Right cardiac atrium (tissue), 5 donors: ENCODE measurements around the gene RNU7-1. TPM values are rescaled to one million over a fixed set of nuclear protein-coding genes. Genes with fewer than 3 reads are reported as not detected.

ENCODE experiments used
- ATAC-seq, 2 donors: fragments of 200-7000 bp; cut with Tn5 transposase; one replicate each; pipeline versions ENCODE4 v1.8.0 to v1.9.1; 2020; ENCODE audit warnings: moderate library complexity in 2 of 2, mild to moderate bottlenecking in 1 of 2
- DNase-seq, 3 donors: peaks; one replicate each; pipeline ENCODE4 v3.0.0-alpha.2; 2020
- H3K27ac ChIP-seq: one replicate; pipeline ENCODE4 v1.5.1; 2013; ENCODE audit warnings: mild to moderate bottlenecking, low read length, control low read depth, moderate library complexity
- H3K27me3 ChIP-seq: one replicate; pipeline ENCODE4 v1.6.1; 2013; ENCODE audit not compliant: control insufficient read depth, insufficient read depth
- H3K4me1 ChIP-seq: one replicate; pipeline ENCODE4 v1.6.1; 2013; ENCODE audit warnings: low read length; ENCODE audit not compliant: control insufficient read depth, insufficient read depth
- H3K4me3 ChIP-seq: one replicate; pipeline ENCODE4 v1.5.1; 2013; ENCODE audit warnings: low read length, control low read depth
- H3K9me3 ChIP-seq: one replicate; pipeline ENCODE4 v1.6.1; 2013; ENCODE audit warnings: low read length; ENCODE audit not compliant: control insufficient read depth
- WGBS: extraction: QIAGEN DNeasy Blood & Tissue Kit; methylation state at CpG from one replicate; pipeline ENCODE4 v1.1.7; 2013; 5-methylcytosine and 5-hydroxymethylcytosine counted together
- intact Hi-C, 4 donors: fragments of 100-400 bp; cut with DNase I; formaldehyde crosslinking; loops; one replicate each; pipeline versions ENCODE4 v1.11.0 to v1.14.0; 2022 to 2023
- polyA plus RNA-seq: library from polyadenylated mRNA; stranded (reverse); fragments of 200-250 nt; gene quantifications from one replicate; pipeline ENCODE4 v1.2.3, GENCODE V29; 2013
- total RNA-seq, 4 donors: library from RNA; stranded (reverse); fragmentation: NEBNext Ultra II Directional; extraction: Animal tissue kit (Norgen Biotek cat#: 25700); gene quantifications; one replicate each; pipeline ENCODE4 v1.2.1, GENCODE V29; 2021
- donor health status: healthy with polysubstance abuse.
- donor health status: DM: no; HTN: yes; CAD: no.
- donor health status: DM: no; HTN: no; CAD: no.
- donor health status: DM: no; HTN: yes; CAD: no; lungs with severe emphysema.
- donor health status: DM: yes; HTN: yes; CAD: no.

RNU7-1 gene
- total and polyA plus RNA-seq, 5 donors: not detected

DNA sequence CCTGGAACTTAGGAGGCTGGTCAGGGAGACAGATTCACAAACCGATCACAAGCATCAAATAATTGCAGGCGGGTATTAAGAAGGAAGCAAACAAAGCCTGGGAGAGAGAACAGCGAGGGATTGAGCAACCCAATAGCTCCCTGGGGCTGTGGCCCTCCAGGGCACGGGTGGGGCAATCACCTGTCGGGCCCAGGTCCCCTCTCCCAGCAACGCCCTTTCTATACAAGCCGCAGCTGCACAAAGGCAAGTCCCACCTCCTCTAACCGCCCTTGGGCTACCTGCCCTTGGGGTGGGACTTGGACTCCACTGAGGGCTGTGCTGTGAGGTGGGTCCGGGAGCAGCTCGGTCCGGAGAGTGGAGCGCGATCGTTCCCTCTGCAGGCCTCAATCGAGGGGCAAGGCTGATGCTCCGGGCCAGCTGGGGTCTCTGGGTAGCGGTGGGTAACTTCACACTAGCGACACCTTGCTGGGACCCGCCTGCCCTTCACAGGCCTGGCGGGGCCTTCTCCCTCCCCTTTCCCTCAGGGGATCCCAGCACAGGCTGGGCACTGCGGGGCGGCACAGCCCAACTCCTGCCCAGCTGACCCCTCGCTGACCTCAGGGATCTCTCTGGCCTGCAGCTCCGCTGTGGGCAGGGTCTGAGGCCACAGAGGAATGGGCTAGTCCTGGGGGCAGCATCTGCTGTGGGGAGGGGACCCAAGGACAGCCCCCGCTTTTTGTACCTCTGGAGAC lies 18.8 kb downstream of the RNU7-1 start:
- H3K4me3 ChIP-seq: no peak overlapping the region
- peak in 2 of 3 donors; percentile 55 to 61 for DNase-seq
- WGBS: 68% methylated on average over 25 of the region's 25 CpGs
- peaks cover 5% of the 10 kb centered on the region for H3K4me1 ChIP-seq
- H3K9me3 ChIP-seq: no peaks in the 10 kb centered on the region
- no peaks in the 10 kb centered on the region for H3K27me3 ChIP-seq
- ATAC-seq: no peak
- intact Hi-C loops: no loop called here
- H3K27ac ChIP-seq: peak overlapping the region; percentile 1

DNA sequence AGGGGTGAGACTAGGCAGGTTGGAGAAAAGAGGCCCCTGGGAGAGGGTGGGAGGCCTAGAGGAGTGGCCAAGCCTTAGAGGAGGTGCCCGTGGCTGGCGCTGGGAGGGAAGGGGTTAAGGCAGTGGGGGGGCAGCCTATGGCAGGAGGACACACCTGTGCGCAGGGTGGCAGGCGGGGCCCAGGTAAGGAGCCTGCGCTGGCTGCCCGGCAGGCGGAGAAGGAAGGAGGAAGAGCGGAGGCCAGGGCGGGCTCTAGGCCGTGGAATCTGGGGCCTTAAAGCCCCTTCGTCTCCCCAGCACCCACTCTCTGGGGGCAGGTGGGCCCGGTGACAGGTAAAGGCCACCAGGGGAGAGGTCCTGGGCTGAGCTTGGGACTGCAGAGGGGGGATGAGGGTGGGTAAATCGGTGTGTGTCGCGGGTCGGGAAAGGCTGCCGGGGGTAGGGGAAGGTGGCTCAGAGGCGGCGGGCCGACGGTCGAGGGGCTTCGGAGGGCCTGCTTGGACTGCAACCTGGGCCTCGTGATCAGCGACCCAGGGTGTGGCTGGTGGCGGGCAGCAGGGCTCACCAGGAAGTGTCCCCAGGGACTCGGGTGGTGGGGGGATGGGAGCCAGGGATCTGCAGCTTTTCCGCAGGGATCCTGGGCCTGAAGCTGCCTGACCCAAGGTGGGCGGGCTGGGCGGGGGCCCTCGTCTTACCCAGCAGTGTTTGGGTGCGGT lies 19.6 kb downstream of the RNU7-1 start:
- DNase-seq (peak in 2 of 3 donors; percentile 66 to 75), ATAC-seq (peak in 1 of 2 donors; percentile 8)
- 81% methylated on average over 32 of the region's 32 CpGs for WGBS
- Histone ChIP-seq H3K27ac (no peak overlapping the region), H3K9me3 (no peaks in the 10 kb centered on the region), H3K4me3 (no peak overlapping the region), H3K4me1 (peaks cover 5% of the 10 kb centered on the region), H3K27me3 (no peaks in the 10 kb centered on the region)
- intact Hi-C loops: no loop called here

DNA sequence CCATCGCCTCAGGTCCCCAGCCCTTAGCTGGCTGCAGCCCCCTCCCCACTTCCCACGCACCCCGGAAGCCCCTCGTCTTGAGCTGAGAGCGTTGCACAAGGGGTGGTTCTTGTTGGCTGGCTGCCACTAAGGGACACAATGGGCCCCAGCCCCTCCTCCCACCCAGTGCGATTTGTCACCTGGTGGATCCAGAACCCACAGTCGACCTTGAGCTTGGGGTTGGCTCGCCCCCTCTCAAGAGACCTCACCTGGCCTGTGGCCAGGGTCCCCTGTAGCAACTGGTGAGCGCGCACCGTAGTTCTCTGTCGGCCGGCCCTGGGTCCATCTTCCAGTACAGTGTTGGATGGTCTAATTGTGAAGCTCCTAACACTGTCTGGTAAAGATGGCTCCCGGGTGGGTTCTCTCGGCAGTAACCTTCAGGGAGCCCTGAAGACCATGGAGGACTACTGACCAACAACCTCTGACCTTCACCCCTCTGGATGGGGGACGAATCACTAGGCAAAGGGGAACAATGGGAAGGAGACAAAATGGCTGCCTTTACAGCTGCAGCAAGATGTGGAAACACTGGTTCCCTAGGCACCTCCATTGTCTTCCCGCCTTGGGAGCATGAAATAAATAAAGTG lies 20.3 kb downstream of the RNU7-1 start:
- Histone ChIP-seq H3K9me3 (no peaks in the 10 kb centered on the region), H3K4me1 (peaks cover 5% of the 10 kb centered on the region), H3K27ac (no peak overlapping the region), H3K27me3 (no peaks in the 10 kb centered on the region), H3K4me3 (no peak overlapping the region)
- WGBS: 77% methylated on average over 17 of the region's 17 CpGs
- intact Hi-C loops: loop anchor here in 1 of 4 donors (2.0 kb wide), 1 partner anchor 19 kb away; the partner anchor contains the start of gene C12orf57
- peak in 1 of 3 donors; percentile 74 for DNase-seq
- ATAC-seq: no peak

DNA sequence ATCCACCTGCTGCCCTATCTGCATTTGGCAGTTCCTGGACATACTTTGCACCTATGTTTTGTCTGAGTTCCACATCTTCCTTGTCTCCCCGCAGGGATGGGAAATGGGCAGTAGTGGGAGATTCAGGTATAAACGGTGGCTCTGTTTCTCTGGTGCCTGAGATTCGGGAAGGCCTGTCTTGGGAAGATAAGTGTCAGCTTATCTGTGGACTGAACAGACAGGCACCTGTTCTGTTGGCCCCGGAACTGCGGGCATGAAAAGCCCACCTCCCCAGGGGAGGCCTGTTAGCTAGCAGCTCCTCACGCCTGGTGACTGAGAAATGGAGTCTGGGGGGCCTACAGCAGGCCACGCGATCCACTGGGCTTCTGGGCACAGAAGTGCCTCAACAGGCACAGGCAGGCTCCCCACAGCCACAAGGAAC lies 21.0 kb downstream of the RNU7-1 start:
- Histone ChIP-seq H3K4me3 (no peak overlapping the region), H3K27me3 (no peaks in the 10 kb centered on the region), H3K27ac (peak overlapping the region; percentile 59), H3K4me1 (peaks cover 7% of the 10 kb centered on the region), H3K9me3 (no peaks in the 10 kb centered on the region)
- no peak for ATAC-seq
- WGBS: 70% methylated on average over 8 of the region's 8 CpGs
- no peak for DNase-seq
- intact Hi-C loops: loop anchor here in 1 of 4 donors (2.0 kb wide), 1 partner anchor 20 kb away; the partner anchor contains the start of gene C12orf57

DNA sequence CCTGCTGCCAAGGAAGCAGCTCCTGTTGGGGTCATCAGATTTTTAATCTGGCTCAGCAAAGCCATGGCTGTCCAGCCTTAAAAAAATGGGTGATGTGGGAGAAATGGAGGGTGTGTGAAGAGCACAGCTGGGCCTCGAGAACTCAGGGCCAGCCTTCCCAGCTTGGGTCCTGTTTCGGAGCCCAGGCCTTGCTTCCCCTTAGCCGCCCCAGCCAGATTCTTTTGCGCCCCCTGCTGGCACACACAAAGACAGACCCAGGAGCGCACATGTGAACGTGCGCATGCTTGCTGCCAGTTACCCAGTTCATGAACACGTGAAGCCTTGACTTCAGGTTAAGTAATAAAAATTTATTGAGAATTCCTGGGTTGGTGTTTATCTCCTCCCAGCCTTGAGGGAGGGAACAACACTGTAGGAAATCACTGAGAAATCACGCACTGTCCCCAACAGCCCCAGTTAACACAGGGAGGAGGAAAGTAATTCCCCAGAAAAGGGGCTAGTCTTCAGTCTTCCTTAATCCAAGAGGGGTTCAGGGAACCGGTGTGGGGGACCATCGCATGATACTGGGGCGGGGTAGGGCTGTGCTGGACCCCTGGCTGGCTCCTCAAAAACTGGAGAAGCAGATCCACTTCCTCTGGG lies 21.5 kb downstream of the RNU7-1 start:
- Histone ChIP-seq H3K4me1 (peaks cover 7% of the 10 kb centered on the region), H3K9me3 (no peaks in the 10 kb centered on the region), H3K27ac (peak overlapping the region; percentile 59), H3K4me3 (no peak overlapping the region), H3K27me3 (no peaks in the 10 kb centered on the region)
- peak; percentile 65 to 66 for ATAC-seq
- 20% methylated on average over 12 of the region's 12 CpGs for WGBS
- intact Hi-C loops: loop anchor here in 1 of 4 donors (2.0 kb wide), 1 partner anchor 20 kb away; the partner anchor contains the start of gene C12orf57
- peak; percentile 87 to 93 (median 91) for DNase-seq

DNA sequence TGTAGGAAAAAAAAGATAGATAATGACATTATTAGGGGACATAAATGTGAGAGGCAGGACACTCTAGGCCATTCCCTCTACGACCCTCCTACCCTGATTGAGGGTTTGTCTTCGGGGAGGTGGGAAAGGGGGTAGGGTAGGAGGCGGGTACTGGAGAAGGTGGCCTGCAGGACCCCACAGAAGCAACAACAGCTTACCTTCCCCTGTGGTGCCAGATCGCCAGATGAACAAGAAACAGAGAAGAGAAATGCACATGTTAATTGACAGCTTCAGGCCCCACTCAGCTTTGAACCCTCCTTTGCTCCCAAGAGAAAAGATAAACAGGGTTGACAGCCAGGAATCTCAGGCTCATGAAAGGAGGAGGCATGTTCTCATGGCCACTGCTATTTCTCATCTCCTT lies 22.1 kb downstream of the RNU7-1 start:
- peak in 1 of 3 donors; percentile 18 for DNase-seq
- WGBS: 82% methylated on average over 4 of the region's 4 CpGs
- intact Hi-C loops: loop anchor here in 1 of 4 donors (2.0 kb wide), 1 partner anchor 21 kb away; the partner anchor contains the start of gene C12orf57

DNA sequence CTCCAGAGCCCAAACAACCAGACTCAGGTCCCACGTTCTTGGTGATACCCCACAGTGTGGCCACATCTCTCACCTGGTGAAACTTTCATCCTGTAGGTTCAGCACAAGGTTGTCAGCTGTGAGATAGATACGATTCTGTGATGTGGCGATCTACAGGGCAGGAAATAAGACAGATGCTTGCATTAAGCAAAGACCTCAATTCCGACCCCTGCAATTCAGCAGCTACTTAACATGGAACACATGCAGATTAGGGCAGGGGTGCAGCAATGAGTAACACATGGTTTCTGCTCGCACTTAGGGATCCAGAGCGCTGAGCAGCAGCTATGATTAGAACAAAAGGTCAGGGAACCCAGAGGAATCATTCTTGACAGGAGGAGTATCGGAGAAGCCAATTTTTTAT lies 22.7 kb downstream of the RNU7-1 start:
- 79% methylated on average over 7 of the region's 7 CpGs for WGBS
- Histone ChIP-seq H3K27me3 (no peaks in the 10 kb centered on the region), H3K9me3 (no peaks in the 10 kb centered on the region), H3K4me3 (no peak overlapping the region), H3K4me1 (peaks cover 5% of the 10 kb centered on the region), H3K27ac (no peak overlapping the region)
- DNase-seq (no peak), ATAC-seq (no peak)
- intact Hi-C loops: no loop called here

More for the DNA sequence above, 22.1 kb downstream of the RNU7-1 start:
- H3K27ac ChIP-seq: no peak overlapping the region
- no peaks in the 10 kb centered on the region for H3K9me3 ChIP-seq
- H3K4me3 ChIP-seq: no peak overlapping the region
- ATAC-seq: no peak
- peaks cover 7% of the 10 kb centered on the region for H3K4me1 ChIP-seq
- H3K27me3 ChIP-seq: no peaks in the 10 kb centered on the region

DNA sequence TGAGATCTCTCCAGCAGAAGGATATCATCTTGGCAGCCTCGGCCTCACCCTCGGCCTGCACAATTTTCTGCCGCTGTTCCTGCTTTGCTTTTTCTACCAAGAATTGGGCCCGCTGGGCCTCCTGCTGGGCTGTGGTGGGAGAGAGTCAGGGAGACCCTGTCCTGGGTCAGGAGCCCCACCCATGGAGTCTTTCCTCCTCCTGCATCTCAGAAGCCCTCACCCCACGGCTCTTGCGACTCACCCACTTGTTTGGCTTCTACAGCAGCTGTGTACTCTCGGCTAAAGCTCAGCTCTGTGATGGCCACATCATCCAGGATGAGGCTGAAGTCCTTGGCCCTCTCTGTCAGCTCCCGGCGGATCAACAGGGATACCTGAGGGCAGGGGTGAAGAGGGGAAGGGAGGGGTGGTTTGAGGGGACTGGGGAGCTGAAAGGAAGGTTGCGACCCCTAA lies 24.1 kb downstream of the RNU7-1 start:
- no peaks in the 10 kb centered on the region for H3K27me3 ChIP-seq
- no peak overlapping the region for H3K27ac ChIP-seq
- peaks cover 5% of the 10 kb centered on the region for H3K4me1 ChIP-seq
- DNase-seq: peak in 2 of 3 donors; percentile 28 to 52
- no peak overlapping the region for H3K4me3 ChIP-seq
- WGBS: 88% methylated on average over 10 of the region's 10 CpGs
- ATAC-seq: no peak
- intact Hi-C loops: loop anchor here in 1 of 4 donors (2.0 kb wide), 1 partner anchor 43 kb away; no protein-coding TSS in a partner anchor
- H3K9me3 ChIP-seq: no peaks in the 10 kb centered on the region

DNA sequence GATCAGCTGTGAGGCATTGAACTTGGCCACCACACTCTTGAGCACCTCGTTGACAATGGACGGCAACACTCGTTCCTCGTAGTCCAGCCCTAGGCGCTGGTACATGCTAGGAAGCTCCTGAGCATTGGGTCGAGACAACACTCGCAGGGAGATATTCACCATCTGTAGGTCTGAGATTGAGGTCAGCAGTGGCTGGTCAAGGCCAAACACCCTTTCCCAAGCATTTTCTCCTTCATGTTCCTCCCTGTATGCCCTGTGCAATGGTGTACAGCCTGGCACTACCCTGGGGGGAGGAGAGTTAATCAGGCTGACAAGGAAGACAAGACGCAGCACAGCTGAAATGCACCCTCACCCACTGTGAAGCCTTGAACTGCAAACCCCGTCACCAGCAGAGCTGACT lies 24.8 kb downstream of the RNU7-1 start:
- Histone ChIP-seq H3K27me3 (no peaks in the 10 kb centered on the region), H3K27ac (no peak overlapping the region), H3K9me3 (no peaks in the 10 kb centered on the region), H3K4me1 (peaks cover 5% of the 10 kb centered on the region), H3K4me3 (no peak overlapping the region)
- no peak for ATAC-seq
- 81% methylated on average over 9 of the region's 9 CpGs for WGBS
- peak in 1 of 3 donors; percentile 32 for DNase-seq
- intact Hi-C loops: loop anchor here in 1 of 4 donors (2.0 kb wide), 1 partner anchor 44 kb away; no protein-coding TSS in a partner anchor

DNA sequence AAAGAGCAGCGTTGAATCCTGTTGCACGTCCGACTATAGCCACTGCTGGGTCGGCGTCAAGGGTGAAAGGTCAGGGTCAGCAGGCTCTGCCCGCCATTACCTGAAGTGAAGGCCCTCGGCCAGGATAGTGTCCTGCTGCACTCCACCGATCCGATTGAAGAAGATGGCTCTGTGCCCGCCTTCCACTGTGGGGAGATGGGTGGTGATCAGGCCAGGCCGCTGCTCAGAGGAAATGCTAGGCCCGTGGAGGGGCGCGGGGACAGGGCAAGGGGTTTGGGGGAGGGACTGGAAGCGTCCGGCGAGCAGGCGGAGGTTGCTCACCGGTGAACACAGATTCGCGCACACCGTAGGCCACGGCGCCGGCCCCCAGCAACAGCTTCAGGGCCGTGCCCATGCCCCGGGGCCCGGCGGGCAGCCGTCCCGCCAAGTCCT lies 26.5 kb downstream of the RNU7-1 start:
- DNase-seq: peak in 2 of 3 donors; percentile 59 to 81
- intact Hi-C loops: loop anchor here in 1 of 4 donors (5.0 kb wide), 1 partner anchor 47 kb away; the partner anchor contains the start of gene LPCAT3
- under 1% methylated on average over 31 of the region's 31 CpGs for WGBS

More for the DNA sequence above, 26.5 kb downstream of the RNU7-1 start:
- H3K4me1 ChIP-seq: peaks cover 2% of the 10 kb centered on the region
- peak overlapping the region; percentile 94 for H3K4me3 ChIP-seq
- H3K9me3 ChIP-seq: no peaks in the 10 kb centered on the region
- no peaks in the 10 kb centered on the region for H3K27me3 ChIP-seq
- ATAC-seq: peak; percentile 17 to 38
- H3K27ac ChIP-seq: peak overlapping the region; percentile 74
